Body of pancreas (tissue), 4 donors: ENCODE measurements around the gene STIM1. TPM values are rescaled to one million over a fixed set of nuclear protein-coding genes. Genes with fewer than 3 reads are reported as not detected.
"Not testable (repeated sequence)": the region's sequence is repeated elsewhere in the genome, so short reads cannot be mapped to it uniquely, and the experiment has no call there.

ENCODE experiments used
- ATAC-seq: fragments of 150-250 bp; one replicate; pipeline ENCODE4 v1.9.1; 2016
- DNase-seq, 4 donors: peaks; one replicate each; pipeline ENCODE4 v3.0.0-alpha.2; 2019
- H3K27ac ChIP-seq, 4 donors: fragments of 200-600 bp; sonication (generic); 1 replicate in 3 of 4; 2 replicates in 1 of 4; pipeline versions ENCODE4 v1.5.1 to v1.6.1; 2016 to 2019; ENCODE audit warnings: mild to moderate bottlenecking in 1 of 4, mixed read lengths in 1 of 4, moderate library complexity in 1 of 4
- H3K27me3 ChIP-seq, 2 donors: fragments of 200-600 bp; sonication (generic); one replicate each; pipeline ENCODE4 v1.6.0; 2016; ENCODE audit warnings: mild to moderate bottlenecking in 1 of 2
- H3K36me3 ChIP-seq, 2 donors: fragments of 200-600 bp; sonication (generic); replicated peaks in 1 of 2; 2 replicates each; pipeline ENCODE4 v1.5.1; 2016; ENCODE audit warnings: low read depth in 2 of 2; ENCODE audit not compliant: insufficient read depth in 1 of 2
- H3K4me1 ChIP-seq: fragments of 200-600 bp; sonication (generic); one replicate; pipeline ENCODE4 v1.6.0; 2016
- H3K4me3 ChIP-seq, 2 donors: fragments of 200-600 bp; sonication (generic); 1 replicate in 1 of 2; 2 replicates in 1 of 2; pipeline ENCODE4 v1.5.1; 2016 to 2019
- H3K9me3 ChIP-seq, 3 donors: fragments of 200-600 bp; sonication (generic); 1 replicate in 2 of 3; 2 replicates in 1 of 3; pipeline ENCODE4 v1.5.1; 2016
- POLR2A ChIP-seq, 3 donors: fragments of 450-650 bp; IDR thresholded peaks; one replicate each; pipeline ENCODE4 v1.6.1; 2016; ENCODE audit warnings: antibody characterized with exemption in 3 of 3, mild to moderate bottlenecking in 2 of 3
- WGBS, 2 donors: methylation state at CpG; one replicate each; pipeline ENCODE4 v1.1.5; 2017; 5-methylcytosine and 5-hydroxymethylcytosine counted together
- intact Hi-C: fragments of 100-400 bp; cut with DNase I; formaldehyde crosslinking; loops from one replicate; pipeline ENCODE4 v1.15.1; 2023
- total RNA-seq, 2 donors: library from RNA; depleted of rRNA; stranded (reverse); fragments of >200 nt; gene quantifications; one replicate each; pipeline ENCODE4 v1.1.0, GENCODE V29; 2016
- TF ChIP-seq, protein P1 (sequence below), 7 experiments: fragments of 450-650 bp in 4 of 7; fragments of 200-600 bp in 3 of 7; sonication (generic) in 3 of 7; IDR thresholded peaks; one replicate each; pipeline ENCODE4 v1.5.1; 2016 to 2019; ENCODE audit warnings: antibody characterized with exemption in 7 of 7

The STIM1 gene
- total RNA-seq, 2 donors from 2014 or later, result 20.4 to 24.6 TPM

GRCh38 chr11:3860375-3860774 lies 4.9 kb downstream of the STIM1 start:
- intact Hi-C loops, result no loop called here
- TF ChIP-seq POLR2A (IDR thresholded peaks at IDR 0.05), result no peak
- TF ChIP-seq, protein P1, sequence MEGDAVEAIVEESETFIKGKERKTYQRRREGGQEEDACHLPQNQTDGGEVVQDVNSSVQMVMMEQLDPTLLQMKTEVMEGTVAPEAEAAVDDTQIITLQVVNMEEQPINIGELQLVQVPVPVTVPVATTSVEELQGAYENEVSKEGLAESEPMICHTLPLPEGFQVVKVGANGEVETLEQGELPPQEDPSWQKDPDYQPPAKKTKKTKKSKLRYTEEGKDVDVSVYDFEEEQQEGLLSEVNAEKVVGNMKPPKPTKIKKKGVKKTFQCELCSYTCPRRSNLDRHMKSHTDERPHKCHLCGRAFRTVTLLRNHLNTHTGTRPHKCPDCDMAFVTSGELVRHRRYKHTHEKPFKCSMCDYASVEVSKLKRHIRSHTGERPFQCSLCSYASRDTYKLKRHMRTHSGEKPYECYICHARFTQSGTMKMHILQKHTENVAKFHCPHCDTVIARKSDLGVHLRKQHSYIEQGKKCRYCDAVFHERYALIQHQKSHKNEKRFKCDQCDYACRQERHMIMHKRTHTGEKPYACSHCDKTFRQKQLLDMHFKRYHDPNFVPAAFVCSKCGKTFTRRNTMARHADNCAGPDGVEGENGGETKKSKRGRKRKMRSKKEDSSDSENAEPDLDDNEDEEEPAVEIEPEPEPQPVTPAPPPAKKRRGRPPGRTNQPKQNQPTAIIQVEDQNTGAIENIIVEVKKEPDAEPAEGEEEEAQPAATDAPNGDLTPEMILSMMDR (IDR thresholded peaks at IDR 0.05), result no peak
- Histone ChIP-seq H3K27me3 (no peaks in the 10 kb centered on the region), H3K27ac (no peak overlapping the region), H3K4me1 (peaks cover 57% of the 10 kb centered on the region), H3K4me3 (no peak overlapping the region), H3K36me3 (no peaks in the 10 kb centered on the region), H3K9me3 (no peaks in the 10 kb centered on the region)
- 83 to 97% methylated on average over 2 of the region's 2 CpGs for WGBS, 2 donors
- no peak for ATAC-seq
- DNase-seq, result no peak

- 85 to 86% methylated on average over 4 of the region's 4 CpGs for WGBS, 2 donors
- intact Hi-C loops, ATAC-seq, H3K36me3 ChIP-seq, H3K27ac ChIP-seq, H3K4me3 ChIP-seq, DNase-seq, H3K27me3 ChIP-seq, H3K9me3 ChIP-seq: not testable (repeated sequence)
- H3K4me1 ChIP-seq, result peaks cover 63% of the 10 kb centered on the region
Observed at GRCh38 chr11:3860898-3861393, 5.5 kb downstream of the STIM1 start.

DNA sequence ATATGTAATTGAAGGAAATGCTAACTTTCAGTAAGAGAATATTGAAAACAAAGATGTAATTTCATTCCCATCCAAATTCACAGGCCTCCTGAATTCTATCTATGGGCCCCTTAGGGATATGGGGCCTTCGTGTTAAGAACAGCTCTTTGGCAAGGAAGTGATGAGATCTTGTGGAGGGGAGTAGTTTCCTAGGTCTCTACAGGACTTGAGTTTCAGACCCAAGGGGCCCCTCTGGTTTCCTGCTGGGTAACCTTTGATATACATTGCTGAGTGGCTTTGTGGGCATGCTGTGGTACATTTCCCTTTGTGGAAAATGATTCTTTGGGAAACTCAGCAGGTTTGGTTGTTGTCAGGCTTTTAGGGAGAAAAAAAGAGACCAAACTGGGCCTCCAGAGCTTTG lies 6.2 kb downstream of the STIM1 start:
- Histone ChIP-seq H3K36me3 (no peaks in the 10 kb centered on the region), H3K4me3 (no peak overlapping the region), H3K4me1 (peaks cover 62% of the 10 kb centered on the region), H3K27me3 (no peaks in the 10 kb centered on the region), H3K27ac (no peak overlapping the region), H3K9me3 (no peaks in the 10 kb centered on the region)
- TF ChIP-seq, protein P1 (IDR thresholded peaks at IDR 0.05), result no peak
- no peak for TF ChIP-seq POLR2A (IDR thresholded peaks at IDR 0.05)
- intact Hi-C loops, result no loop called here
- WGBS, 2 donors, result 56 to 80% methylated on average over 1 of the region's 1 CpG
- DNase-seq (no peak), ATAC-seq (no peak)

- Histone ChIP-seq H3K9me3 (no peaks in the 10 kb centered on the region), H3K27ac (peak overlapping the region; percentile 16 to 79 (median 47)), H3K4me1 (peaks cover 45% of the 10 kb centered on the region), H3K36me3 (no peaks in the 10 kb centered on the region), H3K27me3 (no peaks in the 10 kb centered on the region), H3K4me3 (no peak overlapping the region)
- no peak for ATAC-seq
- intact Hi-C loops, result no loop called here
- DNase-seq, result no peak
- WGBS, 2 donors, result 35 to 53% methylated on average over 2 to 3 of the region's 3 CpGs
- no peak for TF ChIP-seq POLR2A (IDR thresholded peaks at IDR 0.05)
- TF ChIP-seq, protein P1 (IDR thresholded peaks at IDR 0.05), result no peak
Observed at GRCh38 chr11:3865388-3866193, 10.1 kb downstream of the STIM1 start.

DNA sequence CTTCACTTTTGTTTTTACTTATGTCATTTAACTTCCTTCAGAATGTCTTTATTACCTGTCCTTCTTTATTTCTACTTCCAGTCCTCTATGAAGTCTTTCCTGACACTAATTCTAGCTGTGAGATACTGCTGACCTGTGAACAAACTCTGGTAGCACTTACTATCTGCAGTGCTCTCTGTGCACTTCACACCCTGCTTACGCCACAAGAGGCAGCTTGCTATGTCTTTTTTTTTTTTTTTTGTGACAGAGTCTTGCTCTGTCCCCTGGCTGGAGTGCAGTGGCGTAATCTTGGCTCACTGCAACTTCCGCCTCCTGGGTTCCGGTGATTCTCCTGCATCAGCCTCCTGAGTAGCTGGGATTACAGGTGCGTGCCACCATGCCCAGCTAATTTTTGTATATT lies 10.7 kb downstream of the STIM1 start:
- intact Hi-C loops, result no loop called here
- Histone ChIP-seq H3K4me1 (peaks cover 41% of the 10 kb centered on the region), H3K36me3 (no peaks in the 10 kb centered on the region), H3K27ac (peak overlapping the region in 3 of 4 donors; percentile 34 to 79 (median 60)), H3K4me3 (no peak overlapping the region), H3K27me3 (no peaks in the 10 kb centered on the region), H3K9me3 (no peaks in the 10 kb centered on the region)
- WGBS, 2 donors, result 58 to 60% methylated on average over 5 of the region's 5 CpGs
- ATAC-seq (no peak), DNase-seq (peak in 1 of 4 donors; percentile 32)
- no peak for TF ChIP-seq POLR2A (IDR thresholded peaks at IDR 0.05)
- TF ChIP-seq, protein P1 (IDR thresholded peaks at IDR 0.05), result no peak
